ENCODE data around the gene CLSTN2.

The CLSTN2 gene

DNA sequence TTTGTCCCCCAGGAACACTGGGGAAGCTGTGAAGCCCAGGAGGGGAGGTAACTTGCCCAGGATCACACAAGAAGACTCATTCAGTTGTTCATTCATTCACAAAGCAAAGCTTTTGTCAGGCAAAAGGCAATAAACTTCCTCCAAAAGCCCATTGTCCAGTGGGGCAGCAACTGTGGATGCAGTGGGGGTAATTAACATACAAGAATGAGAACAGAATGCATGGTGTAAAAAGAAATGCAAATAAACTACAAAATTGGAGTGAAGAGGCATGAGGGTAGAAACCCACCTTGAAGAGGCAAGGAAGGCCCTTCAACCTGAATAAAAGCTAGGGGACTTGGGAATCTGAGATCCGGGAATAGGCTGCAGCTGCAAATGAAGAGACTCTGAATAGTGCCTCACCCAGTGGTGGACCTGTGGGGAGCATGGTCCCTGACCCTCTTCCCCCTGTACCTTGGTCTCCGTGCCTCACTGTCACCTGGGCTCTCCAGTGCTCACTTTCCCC, 363.6 kb downstream of the CLSTN2 start:
- no peak for DNase-seq

- DNase-seq, result no peak
Measured at GRCh38 chr3:140303875-140304274, 368.9 kb downstream of the CLSTN2 start.

- DNase-seq, result no peak
Measured at GRCh38 chr3:140308535-140308934, 373.6 kb downstream of the CLSTN2 start.

DNA sequence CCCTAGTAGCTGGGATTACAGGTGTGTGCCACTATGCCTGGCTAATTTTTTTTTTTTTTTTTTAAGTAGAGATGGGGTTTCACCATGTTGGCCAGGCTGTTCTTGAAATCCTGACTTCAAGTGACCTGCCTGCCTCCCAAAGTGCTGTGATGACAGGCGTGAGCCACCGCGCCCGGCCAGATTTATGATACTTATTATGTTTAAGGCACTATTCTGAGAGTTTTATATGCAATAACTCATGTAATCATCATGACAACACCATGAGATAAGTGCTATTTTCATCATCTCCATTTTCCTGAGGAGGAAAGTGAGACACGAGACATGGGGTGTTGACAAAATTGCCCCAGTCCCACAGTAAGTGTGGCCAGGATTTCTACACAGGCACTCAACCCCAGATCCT, 376.4 kb downstream of the CLSTN2 start:
- no peak for DNase-seq

- no peak for DNase-seq
Measured at GRCh38 chr3:140315955-140316354, 381.0 kb downstream of the CLSTN2 start.

- DNase-seq, result no peak
Measured at GRCh38 chr3:140316466-140316865, 381.5 kb downstream of the CLSTN2 start.

DNA sequence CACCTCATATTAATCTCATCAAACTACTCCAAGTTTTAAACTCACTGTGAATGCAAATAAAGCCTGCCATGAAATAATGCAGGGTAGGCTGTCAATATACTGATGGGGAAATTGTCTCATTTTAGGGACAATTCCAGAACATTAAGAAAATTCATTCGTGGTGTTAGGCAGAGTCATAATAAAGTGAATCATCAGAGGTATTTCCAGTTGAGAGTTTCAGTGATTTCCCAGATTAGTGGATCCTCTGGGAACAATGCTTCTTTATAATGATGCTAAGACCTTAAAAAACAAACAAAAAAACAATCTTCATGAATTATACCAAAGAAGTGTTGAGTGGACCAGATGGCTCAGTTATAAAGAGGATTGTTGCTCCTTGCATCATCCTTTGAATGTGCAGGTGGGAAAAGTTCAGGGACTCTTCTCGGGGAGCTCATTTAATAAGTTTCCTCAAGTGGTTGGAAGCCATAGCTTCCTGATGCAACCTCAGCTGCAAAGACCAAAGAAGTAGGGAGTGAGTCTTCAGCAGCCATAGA, 381.9 kb downstream of the CLSTN2 start:
- DNase-seq, result no peak

DNA sequence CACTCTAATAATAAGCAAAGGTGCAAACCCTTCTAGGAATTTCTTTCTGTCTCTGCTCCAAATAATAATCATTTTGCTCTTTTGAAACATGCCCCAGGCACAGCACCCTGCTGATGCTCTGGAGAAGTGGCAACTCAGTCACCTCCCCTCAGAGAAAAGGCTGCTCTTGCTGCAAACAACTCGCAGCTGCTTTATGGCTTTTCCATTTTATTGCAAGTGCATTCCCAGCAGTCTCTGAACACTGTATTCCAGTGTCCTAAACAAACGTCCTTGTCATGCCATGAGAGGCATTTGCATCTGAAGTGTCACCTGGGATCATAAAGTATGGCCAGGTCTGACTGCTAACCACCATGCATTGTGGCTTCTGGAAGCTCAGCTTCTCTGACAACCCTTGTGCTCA, 384.8 kb downstream of the CLSTN2 start:
- no peak for DNase-seq

DNA sequence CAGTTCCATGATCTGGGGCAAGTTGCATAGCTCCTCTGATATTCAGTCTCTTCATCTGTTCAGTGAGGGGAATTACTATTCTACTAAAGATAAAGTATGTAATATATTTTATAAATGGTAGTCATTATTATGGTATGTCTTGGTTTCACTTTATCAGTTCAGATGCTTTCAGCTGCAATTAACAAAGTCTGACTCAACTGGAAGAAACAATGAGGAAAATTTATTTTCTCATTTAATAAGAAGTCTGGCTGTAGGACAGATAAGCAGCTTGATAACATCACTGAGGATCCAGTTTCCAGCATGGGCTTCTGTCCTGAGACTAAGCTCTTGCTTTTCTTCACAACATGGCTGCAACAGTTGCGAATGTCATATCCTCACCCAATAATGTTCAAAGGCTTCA, 388.6 kb downstream of the CLSTN2 start:
- no peak for DNase-seq

DNA sequence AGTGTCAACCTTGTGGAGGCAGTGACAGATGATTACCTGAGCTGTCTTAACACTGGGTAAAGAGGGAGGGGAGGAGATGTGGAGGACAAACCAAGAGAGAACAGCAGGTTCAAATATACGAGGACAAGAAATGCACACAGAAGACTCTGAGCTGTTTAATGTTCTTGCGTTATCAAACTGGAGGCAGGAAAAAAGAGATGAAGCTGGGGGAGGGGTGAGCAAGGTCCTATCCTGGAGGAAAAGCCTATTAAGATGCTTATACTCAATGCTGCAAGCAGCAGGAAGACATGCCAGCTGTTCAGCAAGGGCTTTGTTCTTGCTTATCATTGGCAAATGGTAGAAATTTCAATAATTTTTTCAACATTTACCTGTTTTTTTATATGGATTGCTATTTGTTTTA, 397.1 kb downstream of the CLSTN2 start:
- no peak for DNase-seq

DNA sequence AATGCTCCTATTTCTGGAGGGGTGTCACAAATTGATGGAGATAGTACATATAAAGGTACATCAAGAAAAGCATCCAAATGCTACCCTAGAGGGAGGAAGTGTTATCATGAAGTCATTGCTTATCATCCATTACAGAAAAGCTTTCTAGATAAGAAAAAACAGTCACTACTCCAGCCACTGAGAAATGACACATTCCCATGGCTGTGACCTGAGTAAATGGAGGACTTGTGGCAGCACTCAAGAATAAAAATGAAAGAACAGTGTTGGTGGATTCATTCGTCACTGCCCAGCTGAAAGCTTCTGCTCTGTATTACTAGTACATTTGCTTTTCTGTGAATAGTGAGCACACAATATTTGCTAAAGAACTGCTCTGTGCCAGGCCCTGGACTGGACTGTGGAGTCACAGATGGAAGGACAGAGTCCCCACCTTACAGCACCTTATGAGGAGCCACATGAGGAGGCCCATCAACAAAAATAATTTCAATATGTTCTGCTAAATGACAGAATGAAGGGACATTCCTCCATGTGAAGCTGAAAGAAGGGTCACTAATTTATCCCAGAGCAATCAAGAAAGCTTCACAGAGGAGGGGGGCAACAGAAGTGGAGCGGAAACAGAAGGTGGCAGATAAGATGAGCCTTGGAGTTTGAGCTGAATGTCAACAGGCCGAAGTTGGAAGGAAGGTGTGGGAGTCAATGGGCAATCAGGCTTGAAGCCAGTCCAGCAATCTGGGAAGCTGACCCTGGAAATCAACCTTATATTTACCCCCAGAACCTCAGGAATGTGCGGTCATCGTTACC, 399.3 kb downstream of the CLSTN2 start:
- DNase-seq, result no peak

- DNase-seq, result no peak
Measured at GRCh38 chr3:140336465-140336864, 401.5 kb downstream of the CLSTN2 start.

- DNase-seq, result no peak
Measured at GRCh38 chr3:140338916-140339315, 403.9 kb downstream of the CLSTN2 start.

DNA sequence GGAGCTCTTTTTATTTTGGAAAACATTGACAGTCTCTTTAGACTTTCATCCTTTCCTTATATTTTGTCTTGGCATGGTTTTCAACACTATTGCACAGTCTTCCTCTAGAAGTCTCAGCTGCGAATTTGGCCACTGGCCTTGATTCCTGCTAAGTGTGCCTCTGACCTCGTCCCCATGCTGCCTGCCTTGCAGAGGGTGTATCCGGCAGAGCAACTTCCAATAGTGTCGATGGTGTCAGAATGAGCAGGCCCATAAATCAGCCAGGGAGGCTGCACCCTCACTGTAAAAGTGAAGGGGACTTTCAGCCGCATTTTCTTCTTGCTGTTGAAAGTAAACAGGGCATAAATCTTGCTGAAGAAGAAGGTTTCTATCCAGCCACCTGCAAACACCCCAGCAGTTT, 406.2 kb downstream of the CLSTN2 start:
- DNase-seq, result no peak

DNA sequence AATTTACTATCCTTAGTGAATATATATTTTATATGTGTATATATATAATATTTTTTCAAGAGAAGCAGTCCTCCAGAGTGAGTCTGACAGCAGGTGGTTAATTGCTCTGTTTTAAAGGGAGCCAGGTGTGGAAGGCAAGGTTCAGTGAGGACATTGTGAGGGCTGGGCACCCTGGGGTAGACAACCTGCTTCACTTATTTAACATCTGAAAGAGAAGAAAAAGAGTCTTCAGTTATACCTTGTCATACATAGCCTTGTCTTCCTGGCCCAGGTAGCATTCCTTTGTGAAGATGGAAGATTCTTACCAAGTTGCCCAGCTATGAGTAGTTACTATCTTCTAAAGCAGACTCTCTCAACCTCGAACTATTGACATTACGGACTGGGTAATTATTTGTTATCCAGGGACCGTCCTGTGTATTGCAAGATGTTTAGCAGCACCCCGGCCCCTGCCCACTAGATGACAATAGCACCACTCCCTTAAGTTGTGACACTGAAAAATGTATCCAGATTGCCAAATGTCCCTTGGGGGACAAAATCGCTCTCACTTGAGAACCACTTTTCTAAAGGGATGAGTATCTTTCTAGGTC, 406.9 kb downstream of the CLSTN2 start:
- DNase-seq, result no peak

- no peak for DNase-seq
Measured at GRCh38 chr3:140342668-140343067, 407.7 kb downstream of the CLSTN2 start.

- no peak for DNase-seq
Measured at GRCh38 chr3:140343211-140344081, 408.5 kb downstream of the CLSTN2 start.

DNA sequence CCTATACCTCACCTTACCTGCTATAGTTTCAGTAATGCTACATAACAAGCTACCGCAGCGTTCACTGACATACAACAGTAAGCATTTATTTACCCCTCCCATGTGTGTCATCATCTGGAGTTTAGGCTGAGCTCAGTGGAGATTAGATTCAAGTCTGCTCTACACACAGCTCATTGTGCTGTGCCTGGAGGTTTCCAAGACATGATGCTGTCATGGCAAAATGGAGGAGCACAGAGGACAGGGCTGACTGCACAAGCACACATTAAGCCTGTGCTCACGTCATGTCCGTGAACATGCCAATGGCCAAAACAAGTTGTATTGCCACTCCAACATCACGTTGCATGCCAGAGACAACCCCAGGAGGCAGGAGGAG, 409.1 kb downstream of the CLSTN2 start:
- DNase-seq, result no peak

DNA sequence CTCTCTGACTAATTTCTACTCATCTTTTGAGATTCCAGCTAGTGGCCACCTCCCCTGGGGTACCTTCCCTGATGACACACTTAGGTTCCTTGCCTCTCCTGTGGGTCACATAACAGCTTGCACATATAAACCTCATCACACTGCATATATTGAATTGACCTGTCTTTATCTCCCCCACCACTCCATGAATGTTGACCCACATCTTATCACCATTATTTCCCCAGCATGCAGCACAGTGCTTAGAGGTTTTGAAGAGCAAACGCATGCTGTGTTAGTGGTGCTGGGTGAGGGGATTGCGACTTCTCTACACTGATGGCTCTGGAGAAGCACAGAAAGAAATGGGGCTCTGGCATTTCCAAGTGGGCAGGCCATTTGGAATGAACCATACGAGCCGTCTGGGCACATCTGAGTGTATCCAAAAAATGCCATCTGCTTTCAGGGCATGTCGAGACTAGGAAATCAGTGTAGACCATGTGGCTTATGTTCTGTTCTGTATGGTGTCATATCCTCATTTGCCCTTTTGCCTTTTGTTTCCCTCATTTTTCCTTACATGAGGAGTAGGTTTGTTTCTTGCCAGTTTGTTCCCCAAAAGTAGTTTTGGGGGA, 409.7 kb downstream of the CLSTN2 start:
- DNase-seq, result no peak

DNA sequence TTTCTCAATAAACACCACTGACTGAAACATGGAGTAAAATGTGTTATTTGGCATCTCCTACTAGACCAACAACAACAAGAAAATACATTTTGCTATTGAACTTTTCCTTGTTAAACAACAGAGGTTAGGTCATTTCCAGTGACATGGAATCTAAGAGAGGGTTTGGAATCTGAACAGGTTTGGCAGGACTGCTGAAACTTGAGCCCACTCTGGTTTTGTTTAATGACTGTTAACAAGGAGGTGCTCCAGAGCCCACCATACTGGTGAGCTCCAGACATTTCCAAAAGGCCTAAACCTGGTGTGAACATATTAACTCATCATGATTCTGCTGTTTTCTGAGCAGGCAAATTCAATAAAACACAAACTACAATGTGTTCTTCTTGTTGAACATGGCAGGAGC, 412.2 kb downstream of the CLSTN2 start:
- DNase-seq, result no peak

DNA sequence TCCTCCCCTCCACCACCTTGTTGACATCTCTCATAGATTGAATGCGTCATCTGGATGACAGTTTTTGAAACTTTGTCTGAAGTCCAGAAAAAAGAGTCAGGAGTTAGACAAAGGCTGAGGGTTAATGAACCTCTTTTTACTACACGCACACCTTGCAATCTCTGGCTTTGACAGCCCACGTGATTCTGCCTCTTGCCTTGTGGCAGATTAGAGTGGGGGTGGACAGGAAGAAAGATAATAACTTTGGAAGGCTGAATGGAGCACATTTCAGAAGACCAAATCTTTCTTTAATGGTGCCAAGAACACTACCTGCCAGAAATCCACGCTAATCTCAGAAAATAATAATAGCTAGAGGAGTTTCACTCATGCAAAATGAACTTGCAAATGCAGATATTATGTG, 415.0 kb downstream of the CLSTN2 start:
- no peak for DNase-seq

GRCh38 chr3:140351466-140351865, 416.5 kb downstream of the CLSTN2 start:
- no peak for DNase-seq

DNA sequence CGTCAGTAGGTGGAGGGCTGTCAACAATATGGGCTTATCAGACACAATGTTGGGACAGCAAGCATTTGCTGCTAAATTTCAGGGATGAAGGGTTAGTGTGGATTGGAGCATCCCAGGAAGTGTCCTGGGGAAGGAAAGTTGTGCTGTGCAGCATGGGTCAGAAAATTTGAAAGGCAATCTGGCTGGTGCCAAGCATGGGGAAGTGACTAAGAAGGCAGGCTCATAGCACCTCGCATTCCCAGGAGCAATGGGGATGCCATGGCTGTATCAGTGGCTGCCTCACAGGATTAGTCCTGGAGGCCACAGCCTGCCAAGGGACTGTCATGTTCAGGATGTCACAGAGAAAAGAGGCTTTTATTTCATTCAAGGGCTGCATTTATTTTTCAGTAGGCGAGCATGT, 420.5 kb downstream of the CLSTN2 start:
- DNase-seq, result no peak
